ENCODE measurements around the gene BFSP2. TPM values are rescaled to one million over a fixed set of nuclear protein-coding genes. Genes with fewer than 3 reads are reported as not detected.

BFSP2 gene
- total and polyA plus RNA-seq, 2 of the 4 experiments (the other 2 are of a cell fraction) = not detected

- peaks cover 8% of the 10 kb centered on the region for H3K27me3 ChIP-seq (ENCODE audit: control insufficient read depth, insufficient read depth, low read length)
- H4K8ac ChIP-seq (ENCODE audit: low read depth in 2 of 2, low read length in 2 of 2) = no peak overlapping the region
- ATAC-seq (ENCODE audit: low read depth) (no peak), DNase-seq (no peak)
- POLR2A ChIA-PET (ENCODE audit: unreplicated experiment) = interaction anchor here (0.6 kb wide), 1 partner anchor 117 kb away, joined by 3 read pairs; no protein-coding TSS in a partner anchor
- H3K14ac ChIP-seq (replicated peaks; ENCODE audit: low read depth, low read length) = no peak overlapping the region
- dilution Hi-C loops (cut with HindIII; ENCODE audit: low sequenced_read_pairs, unreplicated experiment) (no loop called here), in situ Hi-C loops (cut with MboI; ENCODE audit: low sequenced_read_pairs) (loop anchor here (25.0 kb wide), 1 partner anchor 355 kb away; the partner anchor contains the start of gene SRPRB), intact Hi-C loops (cut with micrococcal nuclease) (loop anchor here (10.0 kb wide), 1 partner anchor 348 kb away; the partner anchor contains the start of gene SRPRB)
- H3K9me3 ChIP-seq (ENCODE audit: control insufficient read depth, insufficient read depth, low read length) = no peaks in the 10 kb centered on the region
- no peak overlapping the region for H2BK5ac ChIP-seq (ENCODE audit: low read depth, low read length, poor library complexity, severe bottlenecking)
- H3K4me2 ChIP-seq (ENCODE audit: low read depth, low read length) = no peak overlapping the region
- no TSS peak for BruUV-seq (replicated peaks)
- no peak overlapping the region for H3K4me3 ChIP-seq (ENCODE audit: insufficient read depth, low read depth, low read length)
- H2AFZ ChIP-seq (replicated peaks; ENCODE audit: low read length, poor library complexity) = no peak overlapping the region
- WGBS, 2 experiments (ENCODE audit: extremely low coverage in 2 of 2, insufficient read length in 1 of 2) = 40% methylated on average over 1 of the region's 3 CpGs; no CpG with 5 or more reads in 1 of the 2 experiments
- no peak overlapping the region for H3K9ac ChIP-seq (ENCODE audit: low read depth, low read length)
- no peak overlapping the region for H3K23ac ChIP-seq (ENCODE audit: low read depth, low read length)
- no peak overlapping the region for H2BK20ac ChIP-seq (ENCODE audit: low read depth, low read length)
- H2BK15ac ChIP-seq (ENCODE audit: low read depth, low read length) = no peak overlapping the region
- H3K4ac ChIP-seq (ENCODE audit: low read depth, low read length) = no peak overlapping the region
- H2BK120ac ChIP-seq (ENCODE audit: low read depth, low read length) = no peak overlapping the region
- H3K56ac ChIP-seq (ENCODE audit: extremely low read depth, insufficient read depth, low read length) = no peak overlapping the region
- TF ChIP-seq BHLHE40 (IDR thresholded peaks at IDR 0.05; ENCODE audit: low read depth, low read length) (no peak), MAFK (IDR thresholded peaks at IDR 0.05; ENCODE audit: low read depth, low read length) (no peak), CTCF (conservative IDR thresholded peaks at IDR 0.05; ENCODE audit: low read depth, low read length) (no peak), SMC3 (IDR thresholded peaks at IDR 0.05; ENCODE audit: low read depth, low read length) (no peak), CEBPB (IDR thresholded peaks at IDR 0.05; ENCODE audit: low read depth, low read length) (no peak), USF2 (IDR thresholded peaks at IDR 0.05; ENCODE audit: low read depth, low read length) (no peak), RCOR1 (IDR thresholded peaks at IDR 0.05; ENCODE audit: insufficient replicate concordance, low read length) (no peak), MAZ (IDR thresholded peaks at IDR 0.05; ENCODE audit: borderline replicate concordance, low read depth, low read length) (no peak), FOS (IDR thresholded peaks at IDR 0.05; ENCODE audit: low read depth, low read length) (no peak)
- no peak overlapping the region for H3K18ac ChIP-seq (ENCODE audit: low read depth, low read length)
- no peak overlapping the region for H4K5ac ChIP-seq (ENCODE audit: low read depth, low read length)
- H3K36me3 ChIP-seq (ENCODE audit: control insufficient read depth, insufficient read depth, low read length) = no peaks in the 10 kb centered on the region
- no peak overlapping the region for H4K91ac ChIP-seq (ENCODE audit: insufficient read depth, low read depth, low read length)
- no peak overlapping the region for H2AK5ac ChIP-seq (ENCODE audit: low read depth, low read length)
- no peak overlapping the region for H3K27ac ChIP-seq (ENCODE audit: insufficient read depth, low read length)
- CTCF ChIA-PET = no interaction called here
- H4K20me1 ChIP-seq (ENCODE audit: insufficient read depth, low read length) = no peaks in the 10 kb centered on the region
- H3K9me1 ChIP-seq (ENCODE audit: insufficient read depth, low read length) = no peaks in the 10 kb centered on the region
- H2AK9ac ChIP-seq (replicated peaks; ENCODE audit: low read depth, low read length, poor library complexity) = no peak overlapping the region
- H3K4me1 ChIP-seq (ENCODE audit: control insufficient read depth, insufficient read depth, low read length) = no peaks in the 10 kb centered on the region; the same call in 1 of the 2 replicates
- no peaks in the 10 kb centered on the region for H3K79me1 ChIP-seq (ENCODE audit: low read depth in 1 of 2, low read length in 2 of 2)
These were observed 57.2 kb downstream of the BFSP2 start for GRCh38 chr3:133457025-133457424.
